Measurements from ENCODE around the gene RRP9. TPM values are rescaled to one million over a fixed set of nuclear protein-coding genes. Genes with fewer than 3 reads are reported as not detected.

Gene RRP9
- total RNA-seq, 1 experiment from 2014 or later = 71.3 TPM

- Histone ChIP-seq H3K27ac (ENCODE audit: low read depth, low read length) (no peak overlapping the region), H3K9me2 (ENCODE audit: insufficient read depth) (no peaks in the 10 kb centered on the region), H4K20me1 (ENCODE audit: insufficient read depth) (no peaks in the 10 kb centered on the region; the same call in 1 of the 2 replicates), H3K4me2 (ENCODE audit: low read length) (no peak overlapping the region), H3K27me3 (ENCODE audit: insufficient read depth, low read length) (no peaks in the 10 kb centered on the region), H3K36me3 (ENCODE audit: control insufficient read depth in 1 of 2, insufficient read depth in 2 of 2, low read length in 2 of 2) (peaks cover 0 to 4% of the 10 kb centered on the region in 2 experiments; a peak in 1 of 4 replicates), H3K9me3 (ENCODE audit: control insufficient read depth in 1 of 2, insufficient read depth in 1 of 2, low read depth in 1 of 2, low read length in 2 of 2) (no peaks in the 10 kb centered on the region), H3K79me2 (ENCODE audit: insufficient read depth, low read length) (no peaks in the 10 kb centered on the region; the same call in 1 of the 2 replicates), H3K9ac (ENCODE audit: low read length) (no peak overlapping the region), H2AFZ (ENCODE audit: low read depth, low read length, poor library complexity, severe bottlenecking) (no peak overlapping the region), H3K4me3 (replicated peaks in 1 of 2; ENCODE audit: low read depth in 1 of 2, low read length in 2 of 2) (no peak overlapping the region), H3K4me1 (ENCODE audit: control insufficient read depth in 1 of 2, insufficient read depth in 2 of 2, low read length in 2 of 2) (peaks cover 8 to 54% of the 10 kb centered on the region in 2 experiments)
- intact Hi-C loops (cut with micrococcal nuclease) = no loop called here
- ATAC-seq = no peak
- ChIA-PET CTCF (no interaction called here), POLR2A (no interaction called here), RAD21 (ENCODE audit: low non-redundant PET in 1 of 2, low total read pairs in 2 of 2, uncharacterized antibody in 2 of 2, unreplicated experiment in 2 of 2) (no interaction called here)
- no TSS peak for BruUV-seq (replicated peaks)
- TF ChIP-seq MAX (IDR thresholded peaks at IDR 0.05) (no peak), ATF3 (IDR thresholded peaks at IDR 0.05) (no peak), SP1 (IDR thresholded peaks at IDR 0.05; ENCODE audit: low read depth) (no peak), EZH2 (IDR thresholded peaks at IDR 0.05) (no peak)
- no peak for DNase-seq (ENCODE audit: low read depth, low spot score)
Measured at GRCh38 chr3:51987568-51987967, 45.9 kb upstream of the RRP9 start.

GRCh38 chr3:51986010-51986947, 44.6 kb upstream of the RRP9 start:
- peaks cover 3% of the 10 kb centered on the region for H3K79me2 ChIP-seq (ENCODE audit: insufficient read depth, low read length)
- TF ChIP-seq ELF1 (IDR thresholded peaks at IDR 0.05; ENCODE audit: borderline replicate concordance, low read depth) (no peak), CTCF (IDR thresholded peaks at IDR 0.05 in 2 of 3, conservative IDR thresholded peaks at IDR 0.05 in 1 of 3; ENCODE audit: borderline replicate concordance in 1 of 3, insufficient read depth in 1 of 3, low read depth in 2 of 3, low read length in 2 of 3) (no peak)
- DNase-seq (ENCODE audit: low read depth, low spot score) (no peak), ATAC-seq (no peak)
- intact Hi-C loops (cut with micrococcal nuclease) = no loop called here
- H3K4me1 ChIP-seq (ENCODE audit: control insufficient read depth in 1 of 2, insufficient read depth in 2 of 2, low read length in 2 of 2) = peaks cover 20 to 54% of the 10 kb centered on the region in 2 experiments
- no peaks in the 10 kb centered on the region for H3K27me3 ChIP-seq (ENCODE audit: insufficient read depth, low read length)
- no peak overlapping the region for H3K4me3 ChIP-seq (replicated peaks in 1 of 2; ENCODE audit: low read depth in 1 of 2, low read length in 2 of 2)
- BruUV-seq (replicated peaks) = no TSS peak
- H3K9me3 ChIP-seq (ENCODE audit: control insufficient read depth in 1 of 2, insufficient read depth in 1 of 2, low read depth in 1 of 2, low read length in 2 of 2) = no peaks in the 10 kb centered on the region
- H2AFZ ChIP-seq (ENCODE audit: low read depth, low read length, poor library complexity, severe bottlenecking) = no peak overlapping the region
- H3K27ac ChIP-seq (ENCODE audit: low read depth, low read length) = no peak overlapping the region
- CTCF ChIA-PET = interaction anchor here (0.6 kb wide), 1 partner anchor 12 kb away, joined by 3 read pairs; the partner anchor contains the start of gene ABHD14B
- POLR2A ChIA-PET = interaction anchor here (1.3 kb wide), 1 partner anchor 10 kb away, joined by 3 read pairs; the partner anchor contains the start of gene RPL29
- H3K9ac ChIP-seq (ENCODE audit: low read length) = no peak overlapping the region
- H3K36me3 ChIP-seq (ENCODE audit: control insufficient read depth in 1 of 2, insufficient read depth in 2 of 2, low read length in 2 of 2) = no peaks in the 10 kb centered on the region
- RAD21 ChIA-PET (ENCODE audit: low non-redundant PET in 1 of 2, low total read pairs in 2 of 2, uncharacterized antibody in 2 of 2, unreplicated experiment in 2 of 2) = no interaction called here
- peak overlapping the region; percentile 41 for H3K4me2 ChIP-seq (ENCODE audit: low read length)
- H3K9me2 ChIP-seq (ENCODE audit: insufficient read depth) = no peaks in the 10 kb centered on the region
- no peaks in the 10 kb centered on the region for H4K20me1 ChIP-seq (ENCODE audit: insufficient read depth)
